ENCODE measurements around the gene PGAP6. TPM values are rescaled to one million over a fixed set of nuclear protein-coding genes. Genes with fewer than 3 reads are reported as not detected.
A peak's percentile ranks its signal among the peaks of the same experiment; 100 is the strongest.
"Not testable (repeated sequence)": the region's sequence is repeated elsewhere in the genome, so short reads cannot be mapped to it uniquely, and the experiment has no call there.

PGAP6 gene
- total and polyA plus RNA-seq, 9 donors = 16.3 to 38.2 (median 29.0) TPM

DNA sequence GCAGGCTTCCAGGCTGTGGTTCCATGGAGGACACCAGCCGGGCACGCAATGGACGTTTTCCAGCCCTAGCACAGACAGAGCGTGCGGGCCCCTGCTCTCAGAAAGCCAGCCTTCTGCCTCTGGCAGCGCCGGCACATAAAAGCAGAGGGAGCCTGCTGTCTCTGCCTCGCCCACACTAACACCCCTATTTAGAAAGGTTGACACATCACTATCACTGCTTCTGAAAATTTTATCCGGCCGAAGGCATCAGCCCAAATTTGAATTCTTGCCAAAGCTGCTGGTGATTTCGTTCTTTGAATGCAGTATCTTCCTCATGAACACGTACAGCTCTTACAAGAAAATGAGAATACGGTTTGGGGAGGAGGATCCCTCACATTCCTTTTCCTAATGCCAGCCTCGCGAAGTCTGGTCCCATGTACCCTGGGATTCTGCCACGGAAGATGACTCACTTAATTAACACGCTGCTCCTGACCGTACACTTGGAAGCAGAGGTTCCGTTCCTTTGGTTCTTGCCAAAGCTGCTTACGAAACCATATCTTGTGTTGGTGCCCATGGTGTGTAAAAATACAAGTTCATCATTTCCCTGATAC, 42.4 kb upstream of the PGAP6 start:
- H3K36me3 ChIP-seq (ENCODE audit: control insufficient read depth, insufficient read depth, low read length) = no peaks in the 10 kb centered on the region
- no peak overlapping the region for H3K4me3 ChIP-seq (ENCODE audit: low read length)
- H3K4me1 ChIP-seq (ENCODE audit: control insufficient read depth, insufficient read depth, low read length) = peaks cover 25% of the 10 kb centered on the region
- 59% methylated on average over 16 of the region's 20 CpGs for WGBS (ENCODE audit: insufficient coverage)
- H3K27ac ChIP-seq (ENCODE audit: low read length) = no peak overlapping the region
- peaks cover 8% of the 10 kb centered on the region for H3K27me3 ChIP-seq (ENCODE audit: control insufficient read depth, insufficient read depth, low read length)
- no peaks in the 10 kb centered on the region for H3K9me3 ChIP-seq (replicated peaks; ENCODE audit: control insufficient read depth, low read depth, low read length)
- DNase-seq = peak; percentile 77

DNA sequence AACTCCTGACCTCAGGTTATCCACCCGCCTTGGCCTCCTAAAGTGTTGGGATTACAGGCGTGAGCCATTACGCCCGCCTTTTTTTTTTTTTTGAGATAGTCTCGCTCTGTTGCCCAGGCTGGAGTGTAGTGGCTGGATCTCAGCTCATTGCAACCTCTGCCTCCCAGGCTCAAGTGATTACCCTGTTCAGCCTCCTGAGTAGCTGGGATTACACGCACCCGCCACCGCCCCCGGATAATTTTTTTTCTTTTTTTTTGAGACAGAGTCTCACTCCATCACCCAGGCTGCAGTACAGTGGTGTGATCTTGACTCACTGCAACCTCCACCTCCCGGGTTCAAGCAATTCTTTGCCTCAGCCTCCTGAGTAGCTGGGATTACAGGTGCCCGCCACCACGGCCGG, 40.4 kb upstream of the PGAP6 start:
- not testable (repeated sequence) for H3K36me3 ChIP-seq (ENCODE audit: control insufficient read depth, insufficient read depth, low read length); DNase-seq; H3K4me3 ChIP-seq (ENCODE audit: low read length); H3K27ac ChIP-seq (ENCODE audit: low read length); H3K27me3 ChIP-seq (ENCODE audit: control insufficient read depth, insufficient read depth, low read length); H3K9me3 ChIP-seq (replicated peaks; ENCODE audit: control insufficient read depth, low read depth, low read length)
- peaks cover 19% of the 10 kb centered on the region for H3K4me1 ChIP-seq (ENCODE audit: control insufficient read depth, insufficient read depth, low read length)
- no CpG with 5 or more reads among the region's 13 CpGs for WGBS (ENCODE audit: insufficient coverage)

DNA sequence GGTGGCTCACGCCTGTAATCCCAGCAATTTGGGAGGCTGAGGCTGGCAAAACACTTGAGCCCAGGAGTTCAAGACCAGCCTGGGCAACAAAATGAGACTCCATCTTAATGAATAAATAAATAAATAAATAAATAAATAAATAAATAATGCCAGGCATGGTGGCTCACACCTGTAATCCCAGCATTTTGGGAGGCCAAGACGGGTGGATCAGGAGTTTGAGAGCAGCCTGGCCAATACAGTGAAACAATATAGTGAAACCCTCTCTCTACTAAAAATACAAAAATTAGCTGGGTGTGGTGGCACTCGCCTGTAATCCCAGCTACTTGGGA, 33.4 kb upstream of the PGAP6 start:
- not testable (repeated sequence) for H3K27me3 ChIP-seq (ENCODE audit: control insufficient read depth, insufficient read depth, low read length); H3K9me3 ChIP-seq (replicated peaks; ENCODE audit: control insufficient read depth, low read depth, low read length); H3K4me3 ChIP-seq (ENCODE audit: low read length); DNase-seq; H3K27ac ChIP-seq (ENCODE audit: low read length); H3K4me1 ChIP-seq (ENCODE audit: control insufficient read depth, insufficient read depth, low read length)
- WGBS (ENCODE audit: insufficient coverage) = no CpG with 5 or more reads among the region's 3 CpGs
- peaks cover 11% of the 10 kb centered on the region for H3K36me3 ChIP-seq (ENCODE audit: control insufficient read depth, insufficient read depth, low read length)

DNA sequence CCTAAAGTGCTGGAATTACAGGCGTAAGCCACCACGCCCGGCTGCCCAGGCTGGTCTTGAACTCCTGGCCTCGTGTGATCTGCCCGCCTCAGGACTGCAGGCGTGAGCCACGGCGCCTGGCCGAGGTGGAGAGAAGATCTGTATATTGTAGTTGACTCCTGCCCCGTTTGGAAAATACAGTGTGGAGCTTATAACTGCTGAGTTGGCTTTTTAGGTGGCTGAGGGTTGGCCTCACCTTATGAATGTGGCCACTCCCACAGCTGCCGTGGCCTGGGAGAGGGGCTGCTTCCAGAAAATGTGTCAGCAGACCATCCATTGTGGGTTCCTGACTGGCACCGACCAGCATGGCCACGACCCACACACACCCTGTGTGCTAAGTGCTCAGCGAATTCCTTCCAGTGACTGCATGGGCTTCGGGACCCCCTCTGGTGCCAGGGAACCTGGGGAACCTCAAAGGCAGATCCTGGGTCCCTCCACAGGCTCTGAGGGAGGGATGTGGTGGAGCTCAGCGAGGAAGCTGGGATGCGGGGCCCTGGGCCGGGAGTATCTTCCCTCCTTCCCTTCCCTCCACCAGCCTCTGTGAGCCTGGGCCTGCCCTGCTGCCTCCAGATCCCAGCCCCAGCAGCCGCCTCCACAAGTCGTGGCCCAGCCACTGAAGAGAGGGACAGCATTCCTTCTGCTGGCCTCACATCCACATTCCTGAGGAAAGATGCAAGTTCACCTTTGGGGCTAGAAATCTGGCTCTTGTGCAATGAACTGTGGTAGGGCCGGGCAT, 32.8 kb upstream of the PGAP6 start:
- Histone ChIP-seq H3K4me3 (ENCODE audit: low read length) (no peak overlapping the region), H3K27ac (ENCODE audit: low read length) (no peak overlapping the region), H3K9me3 (replicated peaks; ENCODE audit: control insufficient read depth, low read depth, low read length) (no peaks in the 10 kb centered on the region), H3K36me3 (ENCODE audit: control insufficient read depth, insufficient read depth, low read length) (peaks cover 11% of the 10 kb centered on the region), H3K27me3 (ENCODE audit: control insufficient read depth, insufficient read depth, low read length) (no peaks in the 10 kb centered on the region), H3K4me1 (ENCODE audit: control insufficient read depth, insufficient read depth, low read length) (no peaks in the 10 kb centered on the region)
- WGBS (ENCODE audit: insufficient coverage) = 84% methylated on average over 17 of the region's 21 CpGs
- no peak for DNase-seq

DNA sequence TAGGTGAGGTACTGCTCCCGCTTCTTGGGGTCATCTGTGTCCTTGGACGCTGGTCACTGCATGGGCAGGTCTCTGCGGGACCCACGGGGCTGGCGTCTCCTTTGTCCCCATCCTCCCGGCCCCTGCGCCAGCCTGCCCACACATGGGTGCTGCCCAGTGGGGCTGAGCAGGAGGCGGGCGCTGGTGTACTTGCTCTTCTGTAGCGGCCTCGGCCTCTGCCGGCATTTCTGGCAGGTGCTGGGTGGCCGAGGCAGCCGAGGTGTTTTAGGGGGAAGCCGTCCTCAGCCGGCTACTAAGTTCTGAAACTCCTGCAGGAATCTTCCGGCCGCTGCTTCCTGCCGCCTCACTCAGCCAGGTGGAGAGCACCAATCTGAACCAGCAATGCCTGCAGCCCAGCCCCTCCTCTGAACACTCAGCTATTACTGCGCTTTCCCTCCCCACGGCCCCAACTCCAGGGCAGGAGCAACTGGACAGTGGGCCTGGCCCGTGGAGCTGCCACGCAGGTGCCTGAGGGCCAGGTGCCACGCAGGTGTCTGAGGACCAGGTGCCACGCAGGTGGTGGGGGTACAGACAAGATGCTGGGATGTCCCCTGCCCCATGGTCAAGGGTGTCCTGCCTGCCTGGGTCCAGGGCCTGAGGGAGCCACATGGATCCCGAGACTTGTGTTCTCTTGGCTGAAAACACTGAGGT, 29.9 kb upstream of the PGAP6 start:
- Histone ChIP-seq H3K27me3 (ENCODE audit: control insufficient read depth, insufficient read depth, low read length) (no peaks in the 10 kb centered on the region), H3K9me3 (replicated peaks; ENCODE audit: control insufficient read depth, low read depth, low read length) (no peaks in the 10 kb centered on the region), H3K4me1 (ENCODE audit: control insufficient read depth, insufficient read depth, low read length) (no peaks in the 10 kb centered on the region), H3K27ac (ENCODE audit: low read length) (no peak overlapping the region), H3K4me3 (ENCODE audit: low read length) (no peak overlapping the region), H3K36me3 (ENCODE audit: control insufficient read depth, insufficient read depth, low read length) (peaks cover 14% of the 10 kb centered on the region)
- no peak for DNase-seq
- 93% methylated on average over 18 of the region's 26 CpGs for WGBS (ENCODE audit: insufficient coverage)

DNA sequence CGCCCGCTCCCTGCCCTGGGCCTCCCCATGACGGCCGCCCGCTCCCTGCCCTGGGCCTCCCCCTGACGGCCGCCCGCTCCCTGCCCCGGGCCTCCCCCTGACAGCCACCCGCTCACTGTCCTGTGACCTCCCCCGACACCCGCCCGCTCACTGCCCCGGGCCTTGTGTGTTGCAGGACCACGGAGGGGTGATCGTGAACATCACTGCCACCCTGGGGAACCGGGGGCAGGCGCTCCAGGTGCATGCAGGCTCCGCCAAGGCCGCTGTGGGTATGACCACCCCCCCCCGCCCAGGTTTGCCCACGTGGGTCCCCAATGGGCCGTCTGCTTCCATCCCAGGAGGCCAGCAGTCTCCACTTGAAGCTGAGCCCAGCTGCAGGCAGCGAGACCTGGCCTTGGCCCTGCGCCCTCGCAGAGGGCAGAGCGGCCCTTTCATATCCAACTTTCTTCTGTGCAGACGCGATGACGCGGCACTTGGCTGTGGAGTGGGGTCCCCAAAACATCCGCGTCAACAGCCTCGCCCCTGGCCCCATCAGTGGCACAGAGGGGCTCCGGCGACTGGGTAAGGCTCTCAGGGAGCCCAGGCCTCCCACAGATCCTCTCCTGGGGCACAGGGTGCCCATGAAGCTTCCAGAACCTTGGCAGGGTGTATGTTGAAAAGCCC, 28.9 kb upstream of the PGAP6 start:
- H3K9me3 ChIP-seq (replicated peaks; ENCODE audit: control insufficient read depth, low read depth, low read length) = no peaks in the 10 kb centered on the region
- no peaks in the 10 kb centered on the region for H3K4me1 ChIP-seq (ENCODE audit: control insufficient read depth, insufficient read depth, low read length)
- no peaks in the 10 kb centered on the region for H3K27me3 ChIP-seq (ENCODE audit: control insufficient read depth, insufficient read depth, low read length)
- WGBS (ENCODE audit: insufficient coverage) = 87% methylated on average over 35 of the region's 36 CpGs
- H3K36me3 ChIP-seq (ENCODE audit: control insufficient read depth, insufficient read depth, low read length) = peaks cover 14% of the 10 kb centered on the region
- no peak overlapping the region for H3K27ac ChIP-seq (ENCODE audit: low read length)
- DNase-seq = no peak
- H3K4me3 ChIP-seq (ENCODE audit: low read length) = no peak overlapping the region

DNA sequence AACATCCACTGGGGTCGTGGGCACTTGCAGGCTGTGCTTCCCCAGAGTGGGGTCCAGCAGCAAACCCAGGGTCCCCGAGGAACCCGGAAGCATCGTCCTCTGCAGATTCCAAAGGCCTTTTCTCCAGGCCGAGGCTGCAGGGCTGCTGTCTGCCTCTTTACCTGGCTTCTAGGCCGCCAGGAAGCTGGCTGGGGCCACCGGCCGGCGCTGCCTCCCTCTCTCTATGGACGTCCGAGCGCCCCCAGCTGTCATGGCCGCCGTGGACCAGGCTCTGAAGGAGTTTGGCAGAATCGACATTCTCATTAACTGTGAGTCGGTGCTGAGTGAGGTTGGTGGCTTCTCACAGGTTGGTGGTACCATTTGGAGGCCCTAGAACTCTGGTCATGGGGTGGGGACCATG, 25.5 kb upstream of the PGAP6 start:
- Histone ChIP-seq H3K27me3 (ENCODE audit: control insufficient read depth, insufficient read depth, low read length) (no peaks in the 10 kb centered on the region), H3K4me3 (ENCODE audit: low read length) (no peak overlapping the region), H3K4me1 (ENCODE audit: control insufficient read depth, insufficient read depth, low read length) (peaks cover 2% of the 10 kb centered on the region), H3K36me3 (ENCODE audit: control insufficient read depth, insufficient read depth, low read length) (peaks cover 14% of the 10 kb centered on the region), H3K27ac (ENCODE audit: low read length) (peak overlapping the region; percentile 13), H3K9me3 (replicated peaks; ENCODE audit: control insufficient read depth, low read depth, low read length) (no peaks in the 10 kb centered on the region)
- 68% methylated on average over 13 of the region's 16 CpGs for WGBS (ENCODE audit: insufficient coverage)
- DNase-seq = no peak

DNA sequence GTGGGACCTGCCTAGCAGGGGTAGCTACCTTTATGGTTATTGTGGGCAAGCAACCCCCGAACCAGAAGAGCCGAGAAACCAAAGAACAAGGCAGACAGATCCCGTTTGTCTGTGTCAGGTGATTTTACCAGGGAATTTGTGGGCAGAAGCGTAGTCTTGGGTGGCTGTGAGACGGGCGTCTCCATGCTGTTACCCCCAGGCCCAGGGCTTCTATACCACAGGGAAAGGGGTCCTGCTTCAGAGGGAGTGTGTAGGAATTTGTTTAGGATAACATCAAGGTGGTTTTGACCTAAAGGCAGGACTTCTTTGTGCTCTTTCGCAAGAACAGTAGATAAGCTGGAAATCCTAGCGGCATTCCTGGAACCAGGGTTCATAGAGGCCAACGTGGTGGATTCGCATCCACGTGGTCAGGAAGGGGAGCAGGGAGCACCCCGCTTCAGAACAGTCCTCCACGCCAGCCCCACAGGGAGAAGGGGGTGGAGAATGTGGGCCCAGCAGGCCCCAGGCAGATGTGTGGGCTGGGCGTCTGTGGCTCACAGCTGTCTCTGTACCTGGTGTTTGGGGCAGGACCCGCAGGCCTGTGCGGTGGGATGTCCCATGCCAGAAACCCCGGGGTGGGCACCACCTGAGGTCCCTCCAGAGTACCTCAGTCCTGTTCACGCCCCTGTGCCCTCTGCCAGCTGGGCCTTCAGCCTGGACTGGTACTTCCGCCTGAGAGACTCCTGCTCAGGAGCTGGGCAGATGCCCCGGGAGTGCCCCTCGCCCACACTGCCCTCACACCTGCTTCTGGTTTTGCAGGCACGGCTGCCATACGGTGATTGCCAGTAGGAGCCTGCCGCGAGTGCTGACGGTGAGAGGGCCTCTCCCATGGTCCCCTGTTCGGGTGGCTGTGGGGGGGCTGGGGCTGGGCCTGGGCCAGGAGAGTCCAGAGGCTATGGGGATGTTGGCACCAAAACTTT, 24.0 kb upstream of the PGAP6 start:
- Histone ChIP-seq H3K4me3 (ENCODE audit: low read length) (no peak overlapping the region), H3K4me1 (ENCODE audit: control insufficient read depth, insufficient read depth, low read length) (peaks cover 5% of the 10 kb centered on the region), H3K36me3 (ENCODE audit: control insufficient read depth, insufficient read depth, low read length) (peaks cover 7% of the 10 kb centered on the region), H3K27me3 (ENCODE audit: control insufficient read depth, insufficient read depth, low read length) (no peaks in the 10 kb centered on the region), H3K27ac (ENCODE audit: low read length) (no peak overlapping the region), H3K9me3 (replicated peaks; ENCODE audit: control insufficient read depth, low read depth, low read length) (no peaks in the 10 kb centered on the region)
- no peak for DNase-seq
- 77% methylated on average over 24 of the region's 27 CpGs for WGBS (ENCODE audit: insufficient coverage)

DNA sequence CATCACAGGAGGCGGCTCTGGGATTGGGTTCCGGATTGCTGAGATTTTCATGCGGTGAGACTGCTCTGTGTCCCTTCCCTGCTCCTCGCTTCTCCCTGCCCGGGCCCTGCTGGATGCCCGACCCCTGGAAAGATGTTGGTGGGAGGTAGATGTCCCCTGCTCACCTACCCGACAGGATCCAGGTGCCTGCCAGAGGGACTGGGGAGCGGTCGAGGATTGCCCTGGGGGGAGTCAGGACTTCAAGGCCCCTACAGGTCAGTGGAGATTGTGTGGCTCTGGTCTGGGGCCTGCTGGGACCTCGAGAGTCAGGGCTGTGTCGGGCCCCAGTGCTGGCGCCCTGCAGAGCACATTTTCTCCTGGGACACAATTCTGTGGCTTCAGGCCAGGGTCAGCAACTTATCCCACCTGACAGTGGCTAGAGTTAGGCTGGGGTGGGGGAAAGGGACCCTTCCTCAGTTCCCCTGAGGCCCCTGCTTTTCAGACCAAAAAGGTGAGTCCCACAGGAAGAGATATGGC, 23.3 kb upstream of the PGAP6 start:
- peaks cover 8% of the 10 kb centered on the region for H3K36me3 ChIP-seq (ENCODE audit: control insufficient read depth, insufficient read depth, low read length)
- no peak overlapping the region for H3K4me3 ChIP-seq (ENCODE audit: low read length)
- no peaks in the 10 kb centered on the region for H3K9me3 ChIP-seq (replicated peaks; ENCODE audit: control insufficient read depth, low read depth, low read length)
- peaks cover 11% of the 10 kb centered on the region for H3K4me1 ChIP-seq (ENCODE audit: control insufficient read depth, insufficient read depth, low read length)
- no peak overlapping the region for H3K27ac ChIP-seq (ENCODE audit: low read length)
- no peak for DNase-seq
- 73% methylated on average over 10 of the region's 12 CpGs for WGBS (ENCODE audit: insufficient coverage)
- H3K27me3 ChIP-seq (ENCODE audit: control insufficient read depth, insufficient read depth, low read length) = no peaks in the 10 kb centered on the region
